Bronchial epithelial cell (primary cell): ENCODE data around the gene MRGPRD. TPM values are rescaled to one million over a fixed set of nuclear protein-coding genes. Genes with fewer than 3 reads are reported as not detected.

Source experiments
- DNase-seq: peaks from one replicate; pipeline ENCODE4 v3.0.0-alpha.2; 2010; ENCODE audit warnings: low read depth
- FAIRE-seq: peaks from 2 replicates; lab custom pipeline; 2011; peaks lifted over from hg19 to GRCh38; lab: Jason Lieb, UNC
- H3K27me3 ChIP-seq: 2 replicates; pipeline ENCODE4 v1.5.1; 2011; ENCODE audit warnings: low read length; ENCODE audit not compliant: control insufficient read depth, insufficient read depth
- H3K36me3 ChIP-seq: 2 replicates; pipeline ENCODE4 v1.5.1; 2011; ENCODE audit warnings: low read length; ENCODE audit not compliant: control insufficient read depth, insufficient read depth
- H3K4me3 ChIP-seq: 2 replicates; pipeline ENCODE4 v1.5.1; 2011; ENCODE audit warnings: mild to moderate bottlenecking, low read depth, low read length, control low read depth
- CTCF ChIP-seq: IDR thresholded peaks from 2 replicates; pipeline ENCODE4 v1.5.1; 2011; ENCODE audit warnings: mild to moderate bottlenecking, moderate library complexity, low read length, control low read depth, inconsistent platforms; ENCODE audit not compliant: insufficient read depth, severe bottlenecking
- total RNA-seq: library from RNA; depleted of rRNA; stranded (reverse); fragments of >200 nt; gene quantifications from 2 replicates; pipeline ENCODE4 v1.2.1, GENCODE V29; 2014

The MRGPRD gene
- total RNA-seq, 1 donor from 2014 or later = not detected

GRCh38 chr11:69017951-69018350 lies 37.2 kb upstream of the MRGPRD start:
- DNase-seq = no peak
- no peaks in the 10 kb centered on the region for H3K36me3 ChIP-seq
- FAIRE-seq = peak; percentile 18
- peaks cover 6% of the 10 kb centered on the region for H3K27me3 ChIP-seq
- no peak for TF ChIP-seq CTCF
- H3K4me3 ChIP-seq = no peak overlapping the region

DNA sequence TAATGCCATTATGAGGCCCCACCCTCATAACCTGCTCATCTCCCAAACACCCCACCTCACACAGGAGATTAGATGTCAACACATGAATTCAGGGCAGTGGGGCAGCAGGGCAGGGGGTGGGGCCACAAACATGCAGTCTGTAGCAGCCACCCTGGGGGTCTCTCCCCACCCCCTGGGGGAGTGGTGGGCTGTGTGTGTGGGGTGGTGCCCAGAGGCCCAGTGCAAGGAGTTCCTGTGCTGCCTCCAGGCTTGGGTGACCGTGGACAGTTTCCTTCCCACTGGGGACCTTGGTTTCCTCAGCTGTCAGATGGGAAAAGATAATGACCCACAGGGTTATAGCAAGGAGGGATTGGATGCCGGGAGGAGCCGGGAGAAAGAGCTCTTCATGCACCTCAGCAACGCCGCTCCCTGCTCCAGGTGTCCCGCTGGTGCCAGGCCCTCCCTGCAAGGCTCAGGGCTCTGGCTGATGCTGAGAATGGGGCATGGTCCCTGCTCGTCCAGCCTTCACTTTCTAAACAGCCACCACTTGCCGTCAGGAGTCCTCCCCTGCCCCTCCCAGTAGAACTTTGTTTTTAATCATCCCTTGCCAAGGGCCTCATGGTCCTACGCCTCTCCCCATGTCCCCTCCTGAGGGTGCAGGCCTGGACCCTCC lies 34.2 kb upstream of the MRGPRD start:
- FAIRE-seq (no peak), DNase-seq (no peak)
- Histone ChIP-seq H3K27me3 (peaks cover 6% of the 10 kb centered on the region), H3K36me3 (no peaks in the 10 kb centered on the region), H3K4me3 (no peak overlapping the region)
- no peak for TF ChIP-seq CTCF

GRCh38 chr11:69014084-69014851 lies 33.5 kb upstream of the MRGPRD start:
- DNase-seq (no peak), FAIRE-seq (no peak)
- no peak overlapping the region for H3K4me3 ChIP-seq
- no peak for TF ChIP-seq CTCF
- H3K27me3 ChIP-seq = peaks cover 6% of the 10 kb centered on the region
- H3K36me3 ChIP-seq = no peaks in the 10 kb centered on the region

GRCh38 chr11:69013009-69013951 lies 32.5 kb upstream of the MRGPRD start, which contains the start of gene MRGPRF:
TSS of gene MRGPRF (minus strand) at chr11:69013246. CDS start at chr11:69009901, 3,345 bp downstream.
- no peak for FAIRE-seq
- Histone ChIP-seq H3K27me3 (peaks cover 6% of the 10 kb centered on the region), H3K36me3 (no peaks in the 10 kb centered on the region), H3K4me3 (no peak within 1 kb of the TSS)
- peak; percentile 28 for TF ChIP-seq CTCF
- DNase-seq = no peak

GRCh38 chr11:69012092-69013008 lies 31.6 kb upstream of the MRGPRD start:
- TF ChIP-seq CTCF = no peak

More at GRCh38 chr11:69012092-69013008, 31.6 kb upstream of the MRGPRD start:
- Histone ChIP-seq H3K27me3 (peaks cover 6% of the 10 kb centered on the region), H3K36me3 (no peaks in the 10 kb centered on the region), H3K4me3 (no peak overlapping the region)
- FAIRE-seq (no peak), DNase-seq (no peak)
